ENCODE data around the gene ABHD12.

DNA sequence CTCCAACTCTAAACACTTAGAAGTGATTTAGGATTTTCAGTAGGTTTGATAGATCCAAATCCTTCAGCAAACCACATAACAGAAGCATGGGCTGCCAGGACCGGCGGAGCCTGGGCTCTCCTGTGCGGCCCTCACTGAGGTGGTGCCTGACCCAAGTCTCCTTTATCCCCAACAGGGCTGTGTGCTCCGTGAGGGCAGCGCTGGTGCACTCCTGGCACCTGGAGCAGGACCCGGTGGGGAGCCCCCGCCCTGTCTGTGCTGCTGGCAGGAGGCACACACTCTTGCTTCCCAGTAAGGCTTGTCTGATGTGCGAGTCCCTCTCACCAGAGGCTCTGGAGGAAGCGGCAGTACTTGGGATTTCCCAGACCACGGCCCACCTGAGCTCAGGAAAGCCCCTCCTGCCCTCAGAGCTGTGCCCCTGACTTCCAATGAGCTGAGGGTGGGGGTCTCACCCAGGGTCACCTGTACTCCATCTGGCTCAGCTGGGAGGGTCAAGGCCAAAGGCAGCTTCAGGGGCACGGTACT is 86.5 kb downstream of the ABHD12 start:
- TF ChIP-seq, protein P1, sequence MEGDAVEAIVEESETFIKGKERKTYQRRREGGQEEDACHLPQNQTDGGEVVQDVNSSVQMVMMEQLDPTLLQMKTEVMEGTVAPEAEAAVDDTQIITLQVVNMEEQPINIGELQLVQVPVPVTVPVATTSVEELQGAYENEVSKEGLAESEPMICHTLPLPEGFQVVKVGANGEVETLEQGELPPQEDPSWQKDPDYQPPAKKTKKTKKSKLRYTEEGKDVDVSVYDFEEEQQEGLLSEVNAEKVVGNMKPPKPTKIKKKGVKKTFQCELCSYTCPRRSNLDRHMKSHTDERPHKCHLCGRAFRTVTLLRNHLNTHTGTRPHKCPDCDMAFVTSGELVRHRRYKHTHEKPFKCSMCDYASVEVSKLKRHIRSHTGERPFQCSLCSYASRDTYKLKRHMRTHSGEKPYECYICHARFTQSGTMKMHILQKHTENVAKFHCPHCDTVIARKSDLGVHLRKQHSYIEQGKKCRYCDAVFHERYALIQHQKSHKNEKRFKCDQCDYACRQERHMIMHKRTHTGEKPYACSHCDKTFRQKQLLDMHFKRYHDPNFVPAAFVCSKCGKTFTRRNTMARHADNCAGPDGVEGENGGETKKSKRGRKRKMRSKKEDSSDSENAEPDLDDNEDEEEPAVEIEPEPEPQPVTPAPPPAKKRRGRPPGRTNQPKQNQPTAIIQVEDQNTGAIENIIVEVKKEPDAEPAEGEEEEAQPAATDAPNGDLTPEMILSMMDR (IDR thresholded peaks at IDR 0.05), result no peak
- no peak for TF ChIP-seq POLR2AphosphoS5 (IDR thresholded peaks at IDR 0.05)
- TF ChIP-seq POLR2A (IDR thresholded peaks at IDR 0.05), result no peak
- no peak for TF ChIP-seq EP300 (IDR thresholded peaks at IDR 0.05)

Data from stomach (tissue), 4 donors.